ENCODE results near the gene CALCOCO2. TPM values are rescaled to one million over a fixed set of nuclear protein-coding genes. Genes with fewer than 3 reads are reported as not detected.

CALCOCO2 gene
- total and polyA plus RNA-seq, 10 of the 15 experiments (the other 5 are each of a cell fraction or from before 2014, with no cell fraction given) = 20.2 to 138 (median 53.1) TPM

DNA sequence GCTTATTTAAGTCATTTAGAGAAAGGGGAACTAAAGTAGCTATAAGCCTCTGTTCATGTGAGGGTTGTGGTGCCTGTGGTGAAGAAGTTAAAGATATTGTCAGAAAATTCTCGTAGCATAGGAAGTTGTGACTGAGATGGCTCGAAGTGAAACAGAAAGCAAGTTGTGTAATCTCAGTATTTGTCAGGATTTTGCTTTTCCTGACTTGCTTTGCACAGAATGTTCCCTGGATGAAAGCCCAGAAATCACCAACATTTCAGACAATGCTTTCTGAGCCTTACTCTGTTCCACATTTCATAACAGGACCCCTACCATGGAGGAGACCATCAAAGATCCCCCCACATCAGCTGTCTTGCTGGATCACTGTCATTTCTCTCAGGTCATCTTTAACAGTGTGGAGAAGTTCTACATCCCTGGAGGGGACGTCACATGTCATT is 10.6 kb downstream of the CALCOCO2 start (continued):
- TF ChIP-seq, protein P1, sequence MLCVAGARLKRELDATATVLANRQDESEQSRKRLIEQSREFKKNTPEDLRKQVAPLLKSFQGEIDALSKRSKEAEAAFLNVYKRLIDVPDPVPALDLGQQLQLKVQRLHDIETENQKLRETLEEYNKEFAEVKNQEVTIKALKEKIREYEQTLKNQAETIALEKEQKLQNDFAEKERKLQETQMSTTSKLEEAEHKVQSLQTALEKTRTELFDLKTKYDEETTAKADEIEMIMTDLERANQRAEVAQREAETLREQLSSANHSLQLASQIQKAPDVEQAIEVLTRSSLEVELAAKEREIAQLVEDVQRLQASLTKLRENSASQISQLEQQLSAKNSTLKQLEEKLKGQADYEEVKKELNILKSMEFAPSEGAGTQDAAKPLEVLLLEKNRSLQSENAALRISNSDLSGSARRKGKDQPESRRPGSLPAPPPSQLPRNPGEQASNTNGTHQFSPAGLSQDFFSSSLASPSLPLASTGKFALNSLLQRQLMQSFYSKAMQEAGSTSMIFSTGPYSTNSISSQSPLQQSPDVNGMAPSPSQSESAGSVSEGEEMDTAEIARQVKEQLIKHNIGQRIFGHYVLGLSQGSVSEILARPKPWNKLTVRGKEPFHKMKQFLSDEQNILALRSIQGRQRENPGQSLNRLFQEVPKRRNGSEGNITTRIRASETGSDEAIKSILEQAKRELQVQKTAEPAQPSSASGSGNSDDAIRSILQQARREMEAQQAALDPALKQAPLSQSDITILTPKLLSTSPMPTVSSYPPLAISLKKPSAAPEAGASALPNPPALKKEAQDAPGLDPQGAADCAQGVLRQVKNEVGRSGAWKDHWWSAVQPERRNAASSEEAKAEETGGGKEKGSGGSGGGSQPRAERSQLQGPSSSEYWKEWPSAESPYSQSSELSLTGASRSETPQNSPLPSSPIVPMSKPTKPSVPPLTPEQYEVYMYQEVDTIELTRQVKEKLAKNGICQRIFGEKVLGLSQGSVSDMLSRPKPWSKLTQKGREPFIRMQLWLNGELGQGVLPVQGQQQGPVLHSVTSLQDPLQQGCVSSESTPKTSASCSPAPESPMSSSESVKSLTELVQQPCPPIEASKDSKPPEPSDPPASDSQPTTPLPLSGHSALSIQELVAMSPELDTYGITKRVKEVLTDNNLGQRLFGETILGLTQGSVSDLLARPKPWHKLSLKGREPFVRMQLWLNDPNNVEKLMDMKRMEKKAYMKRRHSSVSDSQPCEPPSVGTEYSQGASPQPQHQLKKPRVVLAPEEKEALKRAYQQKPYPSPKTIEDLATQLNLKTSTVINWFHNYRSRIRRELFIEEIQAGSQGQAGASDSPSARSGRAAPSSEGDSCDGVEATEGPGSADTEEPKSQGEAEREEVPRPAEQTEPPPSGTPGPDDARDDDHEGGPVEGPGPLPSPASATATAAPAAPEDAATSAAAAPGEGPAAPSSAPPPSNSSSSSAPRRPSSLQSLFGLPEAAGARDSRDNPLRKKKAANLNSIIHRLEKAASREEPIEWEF (IDR thresholded peaks at IDR 0.05; ENCODE audit: insufficient replicate concordance, low read depth, low read length) = no peak
- TF ChIP-seq RAD51 (IDR thresholded peaks at IDR 0.05) (peak; percentile 74), SMC3 (IDR thresholded peaks at IDR 0.05; ENCODE audit: borderline replicate concordance, low read length) (no peak), CHD2 (IDR thresholded peaks at IDR 0.05; ENCODE audit: borderline replicate concordance, low read depth, low read length) (no peak), MYB (IDR thresholded peaks at IDR 0.05; ENCODE audit: borderline replicate concordance, low read depth, low read length) (no peak), POLR2A (IDR thresholded peaks at IDR 0.05; ENCODE audit: low read depth, low read length) (no peak), NFIC (IDR thresholded peaks at IDR 0.05; ENCODE audit: low read depth, low read length) (peak; percentile 85), ZNF207 (IDR thresholded peaks at IDR 0.05; ENCODE audit: borderline replicate concordance) (no peak), MEF2A (IDR thresholded peaks at IDR 0.05; ENCODE audit: insufficient read depth, low read depth, low read length) (0 out of 2 replicates have a peak, but pooled peaks have one; percentile 11), EGR1 (IDR thresholded peaks at IDR 0.05; ENCODE audit: borderline replicate concordance in 1 of 2, low read depth in 2 of 2, low read length in 2 of 2) (no peak), MEF2B (IDR thresholded peaks at IDR 0.05; ENCODE audit: partially characterized antibody, poor library complexity, severe bottlenecking) (peak; percentile 41), BACH1 (IDR thresholded peaks at IDR 0.05; ENCODE audit: borderline replicate concordance) (peak; percentile 64; the same call in 1 of the 2 replicates), POLR2AphosphoS5 (IDR thresholded peaks at IDR 0.05; ENCODE audit: low read length) (no peak)
- TF ChIP-seq, protein P2, sequence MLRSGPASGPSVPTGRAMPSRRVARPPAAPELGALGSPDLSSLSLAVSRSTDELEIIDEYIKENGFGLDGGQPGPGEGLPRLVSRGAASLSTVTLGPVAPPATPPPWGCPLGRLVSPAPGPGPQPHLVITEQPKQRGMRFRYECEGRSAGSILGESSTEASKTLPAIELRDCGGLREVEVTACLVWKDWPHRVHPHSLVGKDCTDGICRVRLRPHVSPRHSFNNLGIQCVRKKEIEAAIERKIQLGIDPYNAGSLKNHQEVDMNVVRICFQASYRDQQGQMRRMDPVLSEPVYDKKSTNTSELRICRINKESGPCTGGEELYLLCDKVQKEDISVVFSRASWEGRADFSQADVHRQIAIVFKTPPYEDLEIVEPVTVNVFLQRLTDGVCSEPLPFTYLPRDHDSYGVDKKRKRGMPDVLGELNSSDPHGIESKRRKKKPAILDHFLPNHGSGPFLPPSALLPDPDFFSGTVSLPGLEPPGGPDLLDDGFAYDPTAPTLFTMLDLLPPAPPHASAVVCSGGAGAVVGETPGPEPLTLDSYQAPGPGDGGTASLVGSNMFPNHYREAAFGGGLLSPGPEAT (IDR thresholded peaks at IDR 0.05; ENCODE audit: low read depth) = peak; percentile 95
- TF ChIP-seq, protein P3, sequence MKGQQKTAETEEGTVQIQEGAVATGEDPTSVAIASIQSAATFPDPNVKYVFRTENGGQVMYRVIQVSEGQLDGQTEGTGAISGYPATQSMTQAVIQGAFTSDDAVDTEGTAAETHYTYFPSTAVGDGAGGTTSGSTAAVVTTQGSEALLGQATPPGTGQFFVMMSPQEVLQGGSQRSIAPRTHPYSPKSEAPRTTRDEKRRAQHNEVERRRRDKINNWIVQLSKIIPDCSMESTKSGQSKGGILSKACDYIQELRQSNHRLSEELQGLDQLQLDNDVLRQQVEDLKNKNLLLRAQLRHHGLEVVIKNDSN (IDR thresholded peaks at IDR 0.05; ENCODE audit: borderline replicate concordance, extremely low read length, insufficient read depth, low read depth, low read length) = no peak
- TF ChIP-seq, protein P4, sequence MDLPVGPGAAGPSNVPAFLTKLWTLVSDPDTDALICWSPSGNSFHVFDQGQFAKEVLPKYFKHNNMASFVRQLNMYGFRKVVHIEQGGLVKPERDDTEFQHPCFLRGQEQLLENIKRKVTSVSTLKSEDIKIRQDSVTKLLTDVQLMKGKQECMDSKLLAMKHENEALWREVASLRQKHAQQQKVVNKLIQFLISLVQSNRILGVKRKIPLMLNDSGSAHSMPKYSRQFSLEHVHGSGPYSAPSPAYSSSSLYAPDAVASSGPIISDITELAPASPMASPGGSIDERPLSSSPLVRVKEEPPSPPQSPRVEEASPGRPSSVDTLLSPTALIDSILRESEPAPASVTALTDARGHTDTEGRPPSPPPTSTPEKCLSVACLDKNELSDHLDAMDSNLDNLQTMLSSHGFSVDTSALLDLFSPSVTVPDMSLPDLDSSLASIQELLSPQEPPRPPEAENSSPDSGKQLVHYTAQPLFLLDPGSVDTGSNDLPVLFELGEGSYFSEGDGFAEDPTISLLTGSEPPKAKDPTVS (IDR thresholded peaks at IDR 0.05; ENCODE audit: low read depth, low read length) = no peak
- TF ChIP-seq, protein P5, sequence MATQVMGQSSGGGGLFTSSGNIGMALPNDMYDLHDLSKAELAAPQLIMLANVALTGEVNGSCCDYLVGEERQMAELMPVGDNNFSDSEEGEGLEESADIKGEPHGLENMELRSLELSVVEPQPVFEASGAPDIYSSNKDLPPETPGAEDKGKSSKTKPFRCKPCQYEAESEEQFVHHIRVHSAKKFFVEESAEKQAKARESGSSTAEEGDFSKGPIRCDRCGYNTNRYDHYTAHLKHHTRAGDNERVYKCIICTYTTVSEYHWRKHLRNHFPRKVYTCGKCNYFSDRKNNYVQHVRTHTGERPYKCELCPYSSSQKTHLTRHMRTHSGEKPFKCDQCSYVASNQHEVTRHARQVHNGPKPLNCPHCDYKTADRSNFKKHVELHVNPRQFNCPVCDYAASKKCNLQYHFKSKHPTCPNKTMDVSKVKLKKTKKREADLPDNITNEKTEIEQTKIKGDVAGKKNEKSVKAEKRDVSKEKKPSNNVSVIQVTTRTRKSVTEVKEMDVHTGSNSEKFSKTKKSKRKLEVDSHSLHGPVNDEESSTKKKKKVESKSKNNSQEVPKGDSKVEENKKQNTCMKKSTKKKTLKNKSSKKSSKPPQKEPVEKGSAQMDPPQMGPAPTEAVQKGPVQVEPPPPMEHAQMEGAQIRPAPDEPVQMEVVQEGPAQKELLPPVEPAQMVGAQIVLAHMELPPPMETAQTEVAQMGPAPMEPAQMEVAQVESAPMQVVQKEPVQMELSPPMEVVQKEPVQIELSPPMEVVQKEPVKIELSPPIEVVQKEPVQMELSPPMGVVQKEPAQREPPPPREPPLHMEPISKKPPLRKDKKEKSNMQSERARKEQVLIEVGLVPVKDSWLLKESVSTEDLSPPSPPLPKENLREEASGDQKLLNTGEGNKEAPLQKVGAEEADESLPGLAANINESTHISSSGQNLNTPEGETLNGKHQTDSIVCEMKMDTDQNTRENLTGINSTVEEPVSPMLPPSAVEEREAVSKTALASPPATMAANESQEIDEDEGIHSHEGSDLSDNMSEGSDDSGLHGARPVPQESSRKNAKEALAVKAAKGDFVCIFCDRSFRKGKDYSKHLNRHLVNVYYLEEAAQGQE (IDR thresholded peaks at IDR 0.05; ENCODE audit: low read depth, low read length) = no peak
